ENCODE results near the gene BCL2L13.

- TF ChIP-seq, protein P1, sequence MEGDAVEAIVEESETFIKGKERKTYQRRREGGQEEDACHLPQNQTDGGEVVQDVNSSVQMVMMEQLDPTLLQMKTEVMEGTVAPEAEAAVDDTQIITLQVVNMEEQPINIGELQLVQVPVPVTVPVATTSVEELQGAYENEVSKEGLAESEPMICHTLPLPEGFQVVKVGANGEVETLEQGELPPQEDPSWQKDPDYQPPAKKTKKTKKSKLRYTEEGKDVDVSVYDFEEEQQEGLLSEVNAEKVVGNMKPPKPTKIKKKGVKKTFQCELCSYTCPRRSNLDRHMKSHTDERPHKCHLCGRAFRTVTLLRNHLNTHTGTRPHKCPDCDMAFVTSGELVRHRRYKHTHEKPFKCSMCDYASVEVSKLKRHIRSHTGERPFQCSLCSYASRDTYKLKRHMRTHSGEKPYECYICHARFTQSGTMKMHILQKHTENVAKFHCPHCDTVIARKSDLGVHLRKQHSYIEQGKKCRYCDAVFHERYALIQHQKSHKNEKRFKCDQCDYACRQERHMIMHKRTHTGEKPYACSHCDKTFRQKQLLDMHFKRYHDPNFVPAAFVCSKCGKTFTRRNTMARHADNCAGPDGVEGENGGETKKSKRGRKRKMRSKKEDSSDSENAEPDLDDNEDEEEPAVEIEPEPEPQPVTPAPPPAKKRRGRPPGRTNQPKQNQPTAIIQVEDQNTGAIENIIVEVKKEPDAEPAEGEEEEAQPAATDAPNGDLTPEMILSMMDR (IDR thresholded peaks at IDR 0.05; ENCODE audit: insufficient read depth, low read length), result no peak
- no peak for TF ChIP-seq GABPA (IDR thresholded peaks at IDR 0.05; ENCODE audit: low read depth)
- TF ChIP-seq POLR2AphosphoS5 (IDR thresholded peaks at IDR 0.05; ENCODE audit: low read depth), result no peak
- TF ChIP-seq SPI1 (IDR thresholded peaks at IDR 0.05; ENCODE audit: borderline replicate concordance, low read depth), result no peak
- TF ChIP-seq, protein P2, sequence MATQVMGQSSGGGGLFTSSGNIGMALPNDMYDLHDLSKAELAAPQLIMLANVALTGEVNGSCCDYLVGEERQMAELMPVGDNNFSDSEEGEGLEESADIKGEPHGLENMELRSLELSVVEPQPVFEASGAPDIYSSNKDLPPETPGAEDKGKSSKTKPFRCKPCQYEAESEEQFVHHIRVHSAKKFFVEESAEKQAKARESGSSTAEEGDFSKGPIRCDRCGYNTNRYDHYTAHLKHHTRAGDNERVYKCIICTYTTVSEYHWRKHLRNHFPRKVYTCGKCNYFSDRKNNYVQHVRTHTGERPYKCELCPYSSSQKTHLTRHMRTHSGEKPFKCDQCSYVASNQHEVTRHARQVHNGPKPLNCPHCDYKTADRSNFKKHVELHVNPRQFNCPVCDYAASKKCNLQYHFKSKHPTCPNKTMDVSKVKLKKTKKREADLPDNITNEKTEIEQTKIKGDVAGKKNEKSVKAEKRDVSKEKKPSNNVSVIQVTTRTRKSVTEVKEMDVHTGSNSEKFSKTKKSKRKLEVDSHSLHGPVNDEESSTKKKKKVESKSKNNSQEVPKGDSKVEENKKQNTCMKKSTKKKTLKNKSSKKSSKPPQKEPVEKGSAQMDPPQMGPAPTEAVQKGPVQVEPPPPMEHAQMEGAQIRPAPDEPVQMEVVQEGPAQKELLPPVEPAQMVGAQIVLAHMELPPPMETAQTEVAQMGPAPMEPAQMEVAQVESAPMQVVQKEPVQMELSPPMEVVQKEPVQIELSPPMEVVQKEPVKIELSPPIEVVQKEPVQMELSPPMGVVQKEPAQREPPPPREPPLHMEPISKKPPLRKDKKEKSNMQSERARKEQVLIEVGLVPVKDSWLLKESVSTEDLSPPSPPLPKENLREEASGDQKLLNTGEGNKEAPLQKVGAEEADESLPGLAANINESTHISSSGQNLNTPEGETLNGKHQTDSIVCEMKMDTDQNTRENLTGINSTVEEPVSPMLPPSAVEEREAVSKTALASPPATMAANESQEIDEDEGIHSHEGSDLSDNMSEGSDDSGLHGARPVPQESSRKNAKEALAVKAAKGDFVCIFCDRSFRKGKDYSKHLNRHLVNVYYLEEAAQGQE (IDR thresholded peaks at IDR 0.05; ENCODE audit: insufficient replicate concordance, low read depth), result no peak
Measured at GRCh38 chr22:17712441-17712840, 73.9 kb downstream of the BCL2L13 start.
